HL-60/S4 treated with retinoic acid at 250 ng/mL for 4 days and 3 days (cell line): ENCODE measurements around the gene ALG13.
"Not testable (repeated sequence)": the region's sequence is repeated elsewhere in the genome, so short reads cannot be mapped to it uniquely, and the experiment has no call there.

Experiments
- in situ Hi-C: fragments of 300-500 bp; cut with MboI; formaldehyde crosslinking; loops from 2 replicates; pipeline ENCODE4 v1.7.0; 2022; ENCODE audit warnings: low sequenced_read_pairs

The ALG13 gene

GRCh38 chrX:111680988-111681779 lies at the start of gene ALG13:
Gene ALG13, plus strand, starts transcription at chrX:111681170. Its CDS starts 49 bp downstream, at chrX:111681219.
- in situ Hi-C loops = no loop called here

GRCh38 chrX:111634823-111635729 lies 45.9 kb upstream of the ALG13 start:
- in situ Hi-C loops = no loop called here

- in situ Hi-C loops = no loop called here
These were observed 39.0 kb upstream of the ALG13 start for GRCh38 chrX:111641969-111642368.

- in situ Hi-C loops = not testable (repeated sequence)
These were observed 35.8 kb upstream of the ALG13 start for GRCh38 chrX:111645165-111645564.

GRCh38 chrX:111645607-111646006 lies 35.4 kb upstream of the ALG13 start:
- in situ Hi-C loops = no loop called here

GRCh38 chrX:111646515-111646914 lies 34.5 kb upstream of the ALG13 start:
- in situ Hi-C loops = no loop called here

- in situ Hi-C loops = no loop called here
These were observed 32.2 kb upstream of the ALG13 start for GRCh38 chrX:111648802-111649201.

GRCh38 chrX:111649638-111650037 lies 31.3 kb upstream of the ALG13 start:
- in situ Hi-C loops = no loop called here

- in situ Hi-C loops = no loop called here
These were observed 30.1 kb upstream of the ALG13 start for GRCh38 chrX:111650845-111651244.

GRCh38 chrX:111652719-111653118 lies 28.3 kb upstream of the ALG13 start:
- in situ Hi-C loops = no loop called here

GRCh38 chrX:111661241-111661640 lies 19.7 kb upstream of the ALG13 start:
- in situ Hi-C loops = no loop called here

- in situ Hi-C loops = no loop called here
These were observed 18.7 kb upstream of the ALG13 start for GRCh38 chrX:111662292-111662691.

- in situ Hi-C loops = no loop called here
These were observed 9.3 kb upstream of the ALG13 start for GRCh38 chrX:111671668-111672067.

GRCh38 chrX:111687305-111687704 lies 6.3 kb downstream of the ALG13 start:
- in situ Hi-C loops = no loop called here

GRCh38 chrX:111695297-111695880 lies 14.4 kb downstream of the ALG13 start:
- in situ Hi-C loops = no loop called here

GRCh38 chrX:111719426-111720210 lies 38.6 kb downstream of the ALG13 start:
- in situ Hi-C loops = no loop called here

- in situ Hi-C loops = no loop called here
These were observed 47.1 kb downstream of the ALG13 start for GRCh38 chrX:111728096-111728495.

- in situ Hi-C loops = no loop called here
These were observed 50.4 kb downstream of the ALG13 start for GRCh38 chrX:111731351-111731750.

GRCh38 chrX:111736571-111736970 lies 55.6 kb downstream of the ALG13 start:
- in situ Hi-C loops = no loop called here

- in situ Hi-C loops = no loop called here
These were observed 61.0 kb downstream of the ALG13 start for GRCh38 chrX:111742018-111742417.

GRCh38 chrX:111743316-111743715 lies 62.3 kb downstream of the ALG13 start:
- in situ Hi-C loops = no loop called here
